H9 (cell line): Measurements from ENCODE around the gene CCDC187. TPM values are rescaled to one million over a fixed set of nuclear protein-coding genes. Genes with fewer than 3 reads are reported as not detected.

Experiments used
- DNase-seq: peaks from one replicate; pipeline ENCODE4 v3.0.0-alpha.2; 2017
- H2AFZ ChIP-seq: one replicate; pipeline ENCODE4 v1.6.1; 2013; ENCODE audit warnings: mild to moderate bottlenecking, low read length, control low read depth, moderate library complexity
- H2AK5ac ChIP-seq: 2 replicates; pipeline ENCODE4 v1.6.1; 2013; ENCODE audit warnings: low read length, control low read depth, mixed read lengths; ENCODE audit not compliant: insufficient read length
- H2BK120ac ChIP-seq: one replicate; pipeline ENCODE4 v1.6.1; 2013; ENCODE audit warnings: low read depth, mild to moderate bottlenecking, low read length, control low read depth, inconsistent platforms; ENCODE audit not compliant: poor library complexity, severe bottlenecking
- H2BK12ac ChIP-seq: 2 replicates; pipeline ENCODE4 v1.6.1; 2013; ENCODE audit warnings: low read length, control low read depth, mixed read lengths, low read depth; ENCODE audit not compliant: insufficient read length
- H2BK15ac ChIP-seq: 2 replicates; pipeline ENCODE4 v1.6.1; 2013; ENCODE audit warnings: low read depth, low read length, control low read depth
- H2BK20ac ChIP-seq: one replicate; pipeline ENCODE4 v1.6.1; 2013; ENCODE audit warnings: low read depth, mild to moderate bottlenecking, low read length, control low read depth, inconsistent platforms; ENCODE audit not compliant: poor library complexity, severe bottlenecking
- H2BK5ac ChIP-seq: 2 replicates; pipeline ENCODE4 v1.6.1; 2013; ENCODE audit warnings: low read length, control low read depth, mixed read lengths; ENCODE audit not compliant: insufficient read length
- H3K14ac ChIP-seq: 2 replicates; pipeline ENCODE4 v1.6.1; 2013; ENCODE audit warnings: low read length, control low read depth; ENCODE audit not compliant: insufficient read depth
- H3K18ac ChIP-seq: 2 replicates; pipeline ENCODE4 v1.6.1; 2013; ENCODE audit warnings: low read depth, mild to moderate bottlenecking, mixed read lengths, low read length, control low read depth; ENCODE audit not compliant: insufficient read length
- H3K23ac ChIP-seq: 2 replicates; pipeline ENCODE4 v1.6.1; 2013; ENCODE audit warnings: low read length, control low read depth, mixed read lengths, low read depth; ENCODE audit not compliant: insufficient read length
- H3K23me2 ChIP-seq: 2 replicates; pipeline ENCODE4 v1.6.1; 2013; ENCODE audit warnings: low read depth, mild to moderate bottlenecking, mixed read lengths, low read length, control low read depth; ENCODE audit not compliant: insufficient read length, poor library complexity, severe bottlenecking
- H3K27ac ChIP-seq: 2 replicates; pipeline ENCODE4 v1.5.1; 2013; ENCODE audit warnings: low read length, control low read depth, mixed read lengths, low read depth; ENCODE audit not compliant: insufficient read length
- H3K27me3 ChIP-seq: 2 replicates; pipeline ENCODE4 v1.6.1; 2013; ENCODE audit warnings: low read length, control low read depth, inconsistent platforms; ENCODE audit not compliant: insufficient read depth
- H3K4ac ChIP-seq: 2 replicates; pipeline ENCODE4 v1.6.1; 2013; ENCODE audit warnings: low read depth, mild to moderate bottlenecking, control low read depth, inconsistent platforms, low read length, moderate library complexity
- H3K4me1 ChIP-seq: 2 replicates; pipeline ENCODE4 v1.6.1; 2013; ENCODE audit warnings: low read length, control low read depth, inconsistent platforms; ENCODE audit not compliant: insufficient read depth
- H3K4me2 ChIP-seq: 2 replicates; pipeline ENCODE4 v1.6.1; 2013; ENCODE audit warnings: low read length, control low read depth, mixed read lengths; ENCODE audit not compliant: insufficient read length, insufficient read depth
- H3K56ac ChIP-seq: 2 replicates; pipeline ENCODE4 v1.6.1; 2013; ENCODE audit warnings: low read depth, mild to moderate bottlenecking, mixed read lengths, low read length, control low read depth; ENCODE audit not compliant: insufficient read length
- H3K79me1 ChIP-seq: 2 replicates; pipeline ENCODE4 v1.6.1; 2013; ENCODE audit warnings: low read depth, mild to moderate bottlenecking, moderate library complexity, low read length, control low read depth, inconsistent platforms; ENCODE audit not compliant: insufficient read depth, poor library complexity, severe bottlenecking
- H3K79me2 ChIP-seq: 2 replicates; pipeline ENCODE4 v1.6.1; 2013; ENCODE audit warnings: low read length, control low read depth, inconsistent platforms; ENCODE audit not compliant: insufficient read depth
- H3K9ac ChIP-seq: 2 replicates; pipeline ENCODE4 v1.6.1; 2013; ENCODE audit warnings: low read length, control low read depth, mixed read lengths; ENCODE audit not compliant: insufficient read length; ENCODE audit errors: extremely low read depth
- H3K9me3 ChIP-seq: one replicate; pipeline ENCODE4 v1.6.1; 2013; ENCODE audit warnings: low read depth, low read length, inconsistent platforms; ENCODE audit not compliant: control insufficient read depth
- H3T11ph ChIP-seq: one replicate; pipeline ENCODE4 v1.6.1; 2013; ENCODE audit warnings: mild to moderate bottlenecking, low read length, control low read depth, inconsistent platforms
- H4K20me1 ChIP-seq: one replicate; pipeline ENCODE4 v1.6.1; 2013; ENCODE audit not compliant: control insufficient read depth, insufficient read length, insufficient read depth
- H4K5ac ChIP-seq: 2 replicates; pipeline ENCODE4 v1.6.1; 2013; ENCODE audit warnings: low read depth, mild to moderate bottlenecking, mixed read lengths, low read length, control low read depth; ENCODE audit not compliant: insufficient read length
- H4K8ac ChIP-seq: replicated peaks from 2 replicates; pipeline ENCODE4 v1.6.1; 2013; ENCODE audit warnings: low read length, control low read depth, mixed read lengths, low read depth; ENCODE audit not compliant: insufficient read length
- H4K91ac ChIP-seq: 2 replicates; pipeline ENCODE4 v1.6.1; 2013; ENCODE audit warnings: low read depth, mild to moderate bottlenecking, moderate library complexity, mixed read lengths, low read length, control low read depth; ENCODE audit not compliant: insufficient read length
- H3K27ac Mint-ChIP-seq, 3 experiments: 2 replicates in 2 of 3; 3 replicates in 1 of 3; pipeline ENCODE4 v1.8.0; 2020 to 2021; ENCODE audit warnings: mixed read lengths in 3 of 3, mild to moderate bottlenecking in 1 of 3, moderate library complexity in 1 of 3
- H3K27me3 Mint-ChIP-seq: 2 replicates; pipeline ENCODE4 v1.8.0; 2021; ENCODE audit warnings: low read depth, mild to moderate bottlenecking, moderate library complexity, mixed read lengths
- H3K36me3 Mint-ChIP-seq, 3 experiments: 2 replicates in 2 of 3; 3 replicates in 1 of 3; pipeline ENCODE4 v1.8.0; 2020 to 2021; ENCODE audit warnings: low read depth in 3 of 3, mixed read lengths in 3 of 3; ENCODE audit not compliant: insufficient read depth in 1 of 3
- H3K4me1 Mint-ChIP-seq, 2 experiments: 2 replicates each; pipeline ENCODE4 v1.8.0; 2020; ENCODE audit warnings: mixed read lengths in 2 of 2
- H3K4me3 Mint-ChIP-seq, 2 experiments: 2 replicates in 1 of 2; 3 replicates in 1 of 2; pipeline ENCODE4 v1.8.0; 2020 to 2021; ENCODE audit warnings: mild to moderate bottlenecking in 2 of 2, mixed read lengths in 2 of 2, moderate library complexity in 1 of 2
- H3K9me3 Mint-ChIP-seq, 2 experiments: 2 replicates in 1 of 2; 3 replicates in 1 of 2; pipeline ENCODE4 v1.8.0; 2020; ENCODE audit warnings: mild to moderate bottlenecking in 2 of 2, mixed read lengths in 2 of 2, moderate library complexity in 1 of 2
- WGBS: extraction: QIAGEN DNeasy Blood & Tissue Kit; methylation state at CpG from one replicate; pipeline ENCODE4 v1.1.7; 2013; ENCODE audit warnings: missing lambda C conversion rate, low lambda C conversion rate, mixed read lengths; ENCODE audit not compliant: insufficient read length; ENCODE audit errors: extremely low coverage; 5-methylcytosine and 5-hydroxymethylcytosine counted together
- total RNA-seq: library from RNA; stranded (reverse); gene quantifications from 2 replicates; pipeline ENCODE4 v1.2.1, GENCODE V29; 2021
- TF ChIP-seq, protein P1 (sequence below): fragments of 200-600 bp; sonication (generic); conservative IDR thresholded peaks from 3 replicates; pipeline ENCODE4 v1.8.0; 2021; ENCODE audit warnings: antibody characterized with exemption, mild to moderate bottlenecking

CCDC187 gene
- total RNA-seq, 1 experiment from 2014 or later, result 0.07 TPM

DNA sequence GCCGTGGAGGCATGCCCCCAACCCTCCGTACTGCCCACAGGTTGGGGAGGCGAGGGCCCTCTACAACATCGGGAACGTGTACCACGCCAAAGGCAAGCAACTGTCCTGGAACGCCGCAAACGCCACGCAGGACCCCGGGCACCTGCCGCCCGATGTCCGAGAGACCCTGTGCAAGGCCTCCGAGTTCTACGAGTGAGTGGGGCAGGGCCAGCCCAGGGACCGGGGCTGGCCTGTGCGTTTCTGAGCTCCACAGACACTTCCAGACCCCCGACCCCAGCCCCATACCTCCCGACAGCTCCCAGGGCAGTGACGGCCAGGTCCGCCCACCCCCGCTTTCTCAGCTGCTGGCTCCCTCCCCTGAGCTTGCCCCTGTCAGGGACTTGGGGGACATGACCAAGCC lies 33.0 kb upstream of the CCDC187 start:
- DNase-seq, result no peak
- Histone ChIP-seq H3K9ac (no peak overlapping the region), H3K27ac (no peak overlapping the region), H3K9me3 (no peaks in the 10 kb centered on the region), H2BK15ac (no peak overlapping the region), H3K4ac (no peak overlapping the region), H2BK120ac (no peak overlapping the region), H3K14ac (no peak overlapping the region), H2BK5ac (no peak overlapping the region), H2BK12ac (no peak overlapping the region), H3T11ph (no peak overlapping the region), H3K23me2 (no peaks in the 10 kb centered on the region), H2AFZ (no peak overlapping the region), H3K79me2 (no peaks in the 10 kb centered on the region), H3K4me2 (no peak overlapping the region), H3K4me1 (no peaks in the 10 kb centered on the region), H3K56ac (no peak overlapping the region), H2BK20ac (no peak overlapping the region), H4K5ac (no peak overlapping the region), H4K8ac (no peak overlapping the region), H3K23ac (no peak overlapping the region), H2AK5ac (no peak overlapping the region), H3K79me1 (no peaks in the 10 kb centered on the region), H4K20me1 (no peaks in the 10 kb centered on the region), H3K18ac (no peak overlapping the region), H3K27me3 (no peaks in the 10 kb centered on the region), H4K91ac (no peak overlapping the region)
- Mint-ChIP-seq H3K36me3 (no peaks in the 10 kb centered on the region; a peak in 1 of 7 replicates), H3K9me3 (no peaks in the 10 kb centered on the region), H3K27me3 (no peaks in the 10 kb centered on the region), H3K4me1 (peaks cover 2 to 11% of the 10 kb centered on the region in 2 experiments; a peak in 3 of 4 replicates), H3K27ac (no peak overlapping the region), H3K4me3 (no peak overlapping the region)
- no CpG with 5 or more reads among the region's 23 CpGs for WGBS
- TF ChIP-seq, protein P1, sequence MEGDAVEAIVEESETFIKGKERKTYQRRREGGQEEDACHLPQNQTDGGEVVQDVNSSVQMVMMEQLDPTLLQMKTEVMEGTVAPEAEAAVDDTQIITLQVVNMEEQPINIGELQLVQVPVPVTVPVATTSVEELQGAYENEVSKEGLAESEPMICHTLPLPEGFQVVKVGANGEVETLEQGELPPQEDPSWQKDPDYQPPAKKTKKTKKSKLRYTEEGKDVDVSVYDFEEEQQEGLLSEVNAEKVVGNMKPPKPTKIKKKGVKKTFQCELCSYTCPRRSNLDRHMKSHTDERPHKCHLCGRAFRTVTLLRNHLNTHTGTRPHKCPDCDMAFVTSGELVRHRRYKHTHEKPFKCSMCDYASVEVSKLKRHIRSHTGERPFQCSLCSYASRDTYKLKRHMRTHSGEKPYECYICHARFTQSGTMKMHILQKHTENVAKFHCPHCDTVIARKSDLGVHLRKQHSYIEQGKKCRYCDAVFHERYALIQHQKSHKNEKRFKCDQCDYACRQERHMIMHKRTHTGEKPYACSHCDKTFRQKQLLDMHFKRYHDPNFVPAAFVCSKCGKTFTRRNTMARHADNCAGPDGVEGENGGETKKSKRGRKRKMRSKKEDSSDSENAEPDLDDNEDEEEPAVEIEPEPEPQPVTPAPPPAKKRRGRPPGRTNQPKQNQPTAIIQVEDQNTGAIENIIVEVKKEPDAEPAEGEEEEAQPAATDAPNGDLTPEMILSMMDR, result no peak
